CD4-positive, alpha-beta T cell treated with Interleukin-17A for 4 hours (primary cell): ENCODE results near the gene MORN2.
"Not testable (repeated sequence)": the region's sequence is repeated elsewhere in the genome, so short reads cannot be mapped to it uniquely, and the experiment has no call there.

ENCODE experiments used
- DNase-seq: peaks from one replicate; pipeline ENCODE4 v3.0.0-alpha.2; 2020; ENCODE audit warnings: mixed read lengths

Gene MORN2

GRCh38 chr2:38875576-38876367 lies at the start of gene MORN2, which contains the start of gene DHX57:
Gene MORN2, plus strand, starts transcription at chr2:38875976.
Gene DHX57, minus strand, starts transcription at chr2:38875934. Its CDS starts 7,529 bp downstream, at chr2:38868405.
- peak; percentile 81 for DNase-seq

- not testable (repeated sequence) for DNase-seq
These were observed 48.1 kb upstream of the MORN2 start for GRCh38 chr2:38827539-38828145.

DNA sequence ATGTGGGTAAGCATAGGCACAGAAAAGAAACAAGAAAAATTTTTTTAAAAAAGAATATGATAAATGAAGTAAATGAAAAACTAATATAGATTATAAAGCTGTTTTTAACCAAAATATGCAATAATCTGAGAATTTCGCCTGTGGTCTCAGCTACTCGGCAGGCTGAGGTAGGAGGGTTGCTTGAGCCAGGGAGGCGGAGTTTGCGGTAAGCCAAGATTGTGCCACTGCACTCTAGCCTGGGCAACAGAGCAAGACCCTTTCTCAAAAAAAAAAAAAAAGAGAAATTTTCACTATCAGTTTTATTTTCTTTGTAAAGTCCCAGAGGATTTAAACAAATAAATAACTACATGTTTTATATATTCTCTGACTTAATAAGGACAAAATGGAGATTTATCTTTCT lies 47.3 kb upstream of the MORN2 start:
- no peak for DNase-seq

- DNase-seq: no peak
These were observed 45.8 kb upstream of the MORN2 start for GRCh38 chr2:38829971-38830370.

DNA sequence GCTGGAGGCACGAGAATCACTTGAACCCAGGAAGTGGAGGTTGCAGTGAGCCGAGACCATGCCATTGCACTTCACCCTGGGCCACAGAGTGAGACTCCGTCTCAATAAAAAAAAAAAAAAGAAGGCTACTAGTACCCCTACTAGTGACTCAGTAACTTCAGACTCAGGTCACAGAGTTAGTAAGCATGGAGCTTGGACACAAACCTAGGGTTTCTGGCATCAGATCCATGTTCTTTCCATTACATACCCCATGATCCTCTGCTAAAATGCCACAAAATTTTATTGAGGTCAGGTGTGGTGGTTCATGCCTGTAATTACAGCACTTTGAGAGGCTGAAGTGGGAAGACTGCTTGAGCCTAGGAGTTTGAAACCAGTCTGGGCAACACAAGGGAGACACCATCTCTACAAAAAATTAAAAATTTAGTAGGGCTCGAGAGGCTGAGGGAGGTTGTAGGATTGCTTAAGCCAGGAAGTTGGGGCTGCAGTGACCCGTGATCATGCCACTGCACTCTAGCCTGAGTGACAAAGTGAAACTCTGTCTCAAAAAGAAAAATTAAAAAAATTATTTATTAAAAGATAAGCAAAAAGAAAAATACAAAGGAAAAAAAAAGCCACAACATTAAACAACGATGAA lies 45.1 kb upstream of the MORN2 start:
- no peak for DNase-seq

DNA sequence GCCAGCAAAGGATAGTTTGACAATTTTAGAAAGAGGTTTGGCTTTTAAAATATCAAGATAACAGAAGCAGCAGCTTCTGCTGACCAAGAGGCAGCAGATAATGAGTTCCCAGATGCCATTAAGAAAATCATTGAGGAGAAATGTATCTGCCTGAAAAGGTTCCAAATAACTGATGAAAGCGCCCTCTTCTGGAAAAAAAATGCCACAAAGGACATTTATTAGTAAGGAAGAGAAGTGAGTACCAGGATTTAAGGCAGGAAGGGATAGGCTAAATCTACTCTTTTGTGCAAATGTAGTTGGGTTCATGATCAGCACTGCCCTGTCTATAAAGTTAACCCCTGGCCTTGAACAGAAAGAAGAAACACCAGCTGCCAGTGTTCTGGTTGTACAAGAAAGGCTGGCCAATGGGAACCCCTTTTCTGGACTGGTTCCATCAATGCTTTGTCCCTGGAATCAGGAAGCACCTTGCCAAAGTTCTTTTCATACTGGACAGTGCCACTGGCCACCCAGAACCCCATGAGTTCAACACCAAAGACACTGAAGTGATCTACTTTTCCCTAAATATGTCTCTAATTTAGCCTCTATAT lies 40.7 kb upstream of the MORN2 start:
- DNase-seq: no peak

- DNase-seq: no peak
These were observed 39.8 kb upstream of the MORN2 start for GRCh38 chr2:38835990-38836389.

GRCh38 chr2:38836791-38837190 lies 39.0 kb upstream of the MORN2 start:
- no peak for DNase-seq

GRCh38 chr2:38850045-38850444 lies 25.7 kb upstream of the MORN2 start:
- DNase-seq: no peak

DNA sequence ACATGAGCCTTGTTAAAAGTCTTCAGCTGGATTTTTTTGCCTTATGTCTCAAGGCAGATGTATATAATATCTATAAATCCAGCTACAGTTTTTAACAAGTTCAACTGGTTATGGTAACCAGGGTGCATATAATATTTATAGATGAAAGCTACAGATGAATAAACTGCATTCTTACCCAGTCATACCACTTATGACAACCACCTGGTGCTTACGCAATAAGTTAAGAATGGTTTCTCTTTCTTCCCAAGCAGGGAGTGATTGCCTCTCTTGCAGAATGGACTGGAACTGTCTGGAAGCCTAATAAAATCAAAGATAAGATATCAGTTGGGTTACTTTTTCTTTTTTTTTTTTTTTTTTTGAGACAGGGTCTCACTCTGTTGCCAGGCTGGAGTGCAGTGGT lies 19.6 kb upstream of the MORN2 start:
- no peak for DNase-seq

GRCh38 chr2:38862476-38862875 lies 13.3 kb upstream of the MORN2 start:
- no peak for DNase-seq

- DNase-seq: no peak
These were observed 12.6 kb upstream of the MORN2 start for GRCh38 chr2:38863061-38863695.

DNA sequence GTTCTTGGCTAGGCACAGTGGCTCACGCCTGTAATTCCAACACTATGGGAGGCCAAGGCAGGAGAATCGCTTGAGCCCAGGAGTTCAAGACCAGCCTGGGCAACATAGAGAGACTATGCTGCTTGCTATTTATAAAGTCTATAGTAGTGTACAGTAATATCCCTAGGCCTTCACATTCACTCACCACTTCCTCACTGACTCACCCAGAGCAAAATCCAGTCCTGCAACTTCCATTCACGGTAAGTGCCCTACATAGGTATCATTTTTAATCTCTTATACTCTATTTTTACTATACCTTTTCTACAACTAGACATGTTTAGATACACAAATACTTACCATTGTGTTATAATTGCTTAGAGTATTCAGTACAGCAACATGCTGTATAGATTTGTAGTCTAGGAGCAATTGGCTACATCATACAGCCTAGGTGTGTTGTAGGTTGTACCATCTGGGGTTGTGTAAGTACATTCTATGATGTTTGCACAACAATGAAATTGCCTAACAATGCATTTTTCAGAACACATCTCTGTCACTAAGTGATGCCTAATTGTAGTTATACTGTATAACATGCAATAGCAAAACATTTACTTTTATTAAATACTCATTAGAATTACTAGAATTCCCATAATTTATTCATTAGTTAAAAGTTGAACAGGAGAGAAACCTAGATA lies 8.9 kb upstream of the MORN2 start:
- no peak for DNase-seq

DNA sequence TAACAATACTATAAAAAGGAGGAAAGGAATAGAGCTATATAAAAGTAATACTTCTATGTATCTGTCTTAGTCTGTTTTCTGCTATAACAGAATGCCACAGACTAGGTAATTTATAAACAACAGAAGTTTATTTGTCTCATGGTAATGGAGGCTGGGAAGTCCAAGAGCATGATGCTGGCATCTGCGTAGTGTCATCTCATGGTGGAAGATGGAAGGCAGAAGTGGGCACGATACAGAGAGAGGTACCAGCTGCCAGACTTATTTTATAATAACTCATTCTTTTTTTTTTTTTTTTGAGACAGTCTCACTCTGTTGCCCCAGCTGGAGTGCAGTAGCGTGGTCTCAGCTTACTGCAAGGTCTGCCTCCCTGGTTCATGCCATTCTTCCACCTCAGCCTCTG lies 4.3 kb upstream of the MORN2 start:
- no peak for DNase-seq

- DNase-seq: no peak
These were observed 2.0 kb upstream of the MORN2 start for GRCh38 chr2:38873763-38874162.

DNA sequence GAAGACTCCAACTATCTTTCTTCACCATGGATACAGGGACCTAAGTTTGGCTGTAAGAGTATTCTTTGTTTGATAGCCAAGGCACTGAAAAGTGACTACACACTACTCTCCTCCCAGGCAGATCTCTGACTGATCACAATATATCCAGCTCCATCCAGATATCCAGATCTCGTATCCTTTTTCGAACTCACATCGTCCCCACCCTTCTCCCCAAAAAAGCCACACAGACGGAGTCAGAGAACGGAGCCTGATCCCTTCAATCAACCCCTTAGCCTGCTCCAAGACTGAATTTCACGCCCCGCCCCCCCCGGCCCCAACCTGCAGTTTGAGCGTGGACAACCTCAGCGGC lies 575 bp upstream of the MORN2 start:
- no peak for DNase-seq

DNA sequence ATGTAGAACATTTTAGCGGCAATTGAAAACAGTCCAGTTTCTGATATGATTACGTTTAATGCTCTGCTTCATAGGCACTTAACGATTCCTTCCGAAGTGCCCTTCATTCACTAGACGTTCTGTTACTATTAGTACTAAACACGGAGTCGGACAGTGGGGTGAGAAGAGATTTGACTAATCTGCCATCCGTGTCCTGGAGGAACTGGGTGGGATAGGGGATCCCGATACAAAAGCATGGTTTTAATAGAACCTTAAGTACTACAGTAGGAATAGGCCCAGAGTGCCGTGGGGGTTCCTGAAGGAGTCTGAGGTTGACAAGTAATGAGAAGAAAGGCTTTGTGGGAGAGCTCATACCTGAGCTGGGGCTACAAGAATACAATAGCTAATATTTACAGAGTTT lies 631 bp downstream of the MORN2 start:
- no peak for DNase-seq

DNA sequence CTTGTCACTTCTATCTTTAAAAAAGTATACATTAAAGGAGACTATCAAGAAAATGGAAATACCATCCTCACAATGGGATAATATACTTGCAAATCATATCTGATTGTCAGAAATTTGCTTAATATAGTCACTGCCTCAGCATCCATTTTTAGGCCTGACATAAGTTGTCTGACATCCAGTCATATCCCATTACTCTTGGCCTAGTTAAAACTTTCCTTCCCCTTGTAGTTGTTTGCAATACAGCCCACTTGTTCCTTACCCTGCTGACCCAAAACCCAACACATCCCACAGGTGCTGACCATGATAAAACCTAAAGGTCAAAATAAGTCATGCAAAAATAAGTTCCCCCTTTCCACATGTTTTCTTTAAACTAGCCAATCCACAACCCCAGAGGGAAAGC lies 10.3 kb downstream of the MORN2 start:
- DNase-seq: no peak

DNA sequence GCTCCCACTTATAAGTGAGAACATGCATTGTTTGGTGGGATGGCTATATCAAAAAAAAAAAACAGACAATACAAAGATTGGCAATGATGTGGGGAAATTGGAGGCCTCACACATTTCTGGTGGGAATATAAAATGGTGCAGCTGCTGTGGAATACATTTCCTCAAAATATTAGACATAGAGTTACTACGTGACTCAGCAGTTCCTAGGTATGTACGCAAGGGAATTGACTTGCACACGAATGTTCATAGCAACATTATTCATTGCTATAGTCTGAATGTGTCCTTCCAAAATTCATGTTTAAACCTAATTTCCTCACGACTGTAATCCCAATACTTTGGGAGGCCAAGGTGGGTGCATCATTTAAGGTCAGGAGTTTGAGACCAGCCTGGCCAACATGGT lies 11.6 kb downstream of the MORN2 start:
- DNase-seq: no peak

GRCh38 chr2:38887902-38888554 lies 12.3 kb downstream of the MORN2 start:
- no peak for DNase-seq

DNA sequence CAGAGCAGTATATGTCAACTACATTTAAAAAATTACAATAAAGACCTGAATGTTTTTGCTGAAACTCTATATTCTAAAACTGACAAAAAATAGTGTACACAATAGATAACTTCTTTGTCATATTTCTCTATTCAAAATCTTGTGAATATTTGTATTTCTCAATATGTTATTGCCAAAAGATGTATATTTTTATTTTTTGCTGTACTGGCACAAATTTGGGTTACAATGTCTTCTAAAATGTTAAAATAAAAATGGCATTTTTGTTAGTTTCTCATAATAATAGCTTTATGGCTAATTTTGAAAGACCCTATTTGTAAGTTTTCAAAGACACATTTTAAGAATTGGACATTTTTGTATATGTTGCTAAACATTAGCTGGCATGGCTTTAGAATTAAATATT lies 13.3 kb downstream of the MORN2 start:
- no peak for DNase-seq

- DNase-seq: no peak
These were observed 13.8 kb downstream of the MORN2 start, which contains the start of gene ARHGEF33 for GRCh38 chr2:38889575-38889974. Gene ARHGEF33, plus strand, starts transcription at chr2:38889875. Its CDS starts 29,573 bp downstream, at chr2:38919448.
